Measurements from ENCODE around the gene MAPK12. TPM values are rescaled to one million over a fixed set of nuclear protein-coding genes. Genes with fewer than 3 reads are reported as not detected.

The MAPK12 gene
- total and polyA plus RNA-seq, 10 donors: 3.9 to 11.6 (median 7.9) TPM

DNA sequence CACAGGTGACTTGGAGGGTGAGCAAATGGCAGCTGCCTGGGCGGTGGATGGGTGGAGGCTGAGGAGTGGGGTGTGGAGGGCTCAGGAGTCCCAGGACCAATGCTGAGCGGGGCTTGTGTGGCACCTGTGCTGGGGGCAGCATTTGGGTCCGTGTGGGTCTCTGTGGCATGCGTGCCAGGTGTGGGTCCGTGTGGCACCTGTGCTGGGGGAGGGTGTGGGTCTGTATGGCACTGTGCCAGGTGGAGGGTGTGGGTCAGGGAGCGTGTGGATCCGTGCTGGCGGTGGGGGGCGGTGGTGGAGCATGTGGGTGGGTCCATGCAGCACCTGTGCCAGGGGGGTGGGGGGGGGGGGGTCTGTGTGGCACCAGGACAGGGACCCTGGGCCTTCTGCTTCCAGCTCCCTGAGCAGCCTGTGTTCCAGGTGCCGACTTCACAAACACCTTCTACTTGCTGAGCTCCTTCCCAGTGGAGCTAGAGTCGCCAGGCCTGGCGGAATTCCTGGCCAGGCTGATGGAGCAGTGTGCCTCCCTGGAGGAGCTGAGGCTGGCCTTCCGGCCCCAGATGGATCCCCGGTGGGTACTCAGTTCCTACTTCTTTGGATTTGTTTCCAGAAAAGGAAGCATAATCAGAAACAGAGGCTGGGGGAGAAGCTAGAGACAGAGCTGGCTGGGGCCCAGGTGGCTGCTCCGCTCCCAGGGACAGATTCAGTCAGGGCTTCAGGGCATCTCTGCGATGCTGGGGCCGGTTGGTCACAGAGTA lies 46.0 kb downstream of the MAPK12 start:
- TF ChIP-seq POLR2AphosphoS5 (IDR thresholded peaks at IDR 0.05) (peak in 1 of 3 donors; percentile 34), POLR2A (IDR thresholded peaks at IDR 0.05) (no peak)
- H3K27ac ChIP-seq: no peak overlapping the region
- DNase-seq: no peak
- intact Hi-C loops (cut with DNase I; ENCODE audit: low total_unique reads): no loop called here
- H3K36me3 ChIP-seq: peaks cover 4 to 100% (median 89%) of the 10 kb centered on the region in 6 donors
- WGBS, 5 donors: 86 to 95% (median 90%) methylated on average over 11 to 17 of the region's 17 CpGs
- H3K27me3 ChIP-seq (replicated peaks in 1 of 7): no peaks in the 10 kb centered on the region
- no peak overlapping the region for H3K4me3 ChIP-seq
- H3K9me3 ChIP-seq: no peaks in the 10 kb centered on the region
- peaks cover 0 to 4% (median under 1%) of the 10 kb centered on the region in 6 donors for H3K4me1 ChIP-seq

DNA sequence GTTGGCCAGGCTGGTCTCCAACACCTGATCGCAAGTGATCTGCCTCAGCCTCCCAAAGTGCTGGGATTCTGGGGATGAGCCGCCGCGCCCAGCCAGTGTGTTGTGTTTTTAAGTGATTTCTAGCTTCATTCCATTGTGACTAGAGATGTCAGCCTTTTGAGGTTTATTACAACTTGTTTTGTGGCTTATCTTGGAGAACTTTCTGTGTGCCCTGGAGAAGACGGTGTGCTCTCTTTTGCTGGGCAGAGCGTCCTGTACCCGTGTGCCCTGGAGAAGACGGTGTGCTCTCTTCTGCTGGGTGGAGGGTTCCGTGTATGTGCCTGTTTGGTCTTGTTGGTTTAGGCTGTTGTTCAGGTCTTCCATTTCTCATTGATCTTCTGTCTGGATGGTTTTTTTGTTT lies 48.2 kb downstream of the MAPK12 start:
- WGBS, 5 donors: 94 to 98% (median 97%) methylated on average over 9 of the region's 9 CpGs
- intact Hi-C loops (cut with DNase I; ENCODE audit: low total_unique reads): no loop called here
- no peak for DNase-seq
- Histone ChIP-seq H3K27ac (no peak overlapping the region), H3K27me3 (replicated peaks in 1 of 7) (no peaks in the 10 kb centered on the region), H3K36me3 (peaks cover 7 to 100% (median 83%) of the 10 kb centered on the region in 6 donors), H3K4me1 (peaks cover 0 to 26% (median 14%) of the 10 kb centered on the region in 6 donors), H3K4me3 (no peak overlapping the region), H3K9me3 (no peaks in the 10 kb centered on the region)
- no peak for TF ChIP-seq POLR2AphosphoS5 (IDR thresholded peaks at IDR 0.05)

DNA sequence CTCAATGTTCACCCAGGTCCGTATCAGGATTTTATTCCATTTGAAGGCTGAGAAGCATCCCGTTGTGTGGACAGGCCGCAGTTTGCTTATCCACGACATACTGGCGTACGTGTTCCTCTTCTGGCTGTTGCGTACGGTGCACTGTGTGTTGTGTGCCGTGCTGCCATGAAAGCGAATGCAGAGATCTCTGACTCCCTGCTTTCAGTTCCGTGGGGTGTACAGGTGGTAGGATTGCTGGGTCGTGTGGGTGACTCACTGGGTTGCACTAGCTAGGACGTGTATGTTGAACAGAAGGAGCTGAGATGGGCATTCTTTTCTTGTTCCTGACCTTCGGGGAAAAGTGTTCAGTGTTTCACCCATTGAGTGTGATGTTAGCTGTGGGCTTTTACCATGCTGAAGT lies 50.3 kb downstream of the MAPK12 start:
- H3K27me3 ChIP-seq (replicated peaks in 1 of 7): no peaks in the 10 kb centered on the region
- H3K36me3 ChIP-seq: peaks cover 3 to 100% (median 77%) of the 10 kb centered on the region in 6 donors
- WGBS, 5 donors: 87 to 94% (median 91%) methylated on average over 13 to 14 of the region's 14 CpGs

DNA sequence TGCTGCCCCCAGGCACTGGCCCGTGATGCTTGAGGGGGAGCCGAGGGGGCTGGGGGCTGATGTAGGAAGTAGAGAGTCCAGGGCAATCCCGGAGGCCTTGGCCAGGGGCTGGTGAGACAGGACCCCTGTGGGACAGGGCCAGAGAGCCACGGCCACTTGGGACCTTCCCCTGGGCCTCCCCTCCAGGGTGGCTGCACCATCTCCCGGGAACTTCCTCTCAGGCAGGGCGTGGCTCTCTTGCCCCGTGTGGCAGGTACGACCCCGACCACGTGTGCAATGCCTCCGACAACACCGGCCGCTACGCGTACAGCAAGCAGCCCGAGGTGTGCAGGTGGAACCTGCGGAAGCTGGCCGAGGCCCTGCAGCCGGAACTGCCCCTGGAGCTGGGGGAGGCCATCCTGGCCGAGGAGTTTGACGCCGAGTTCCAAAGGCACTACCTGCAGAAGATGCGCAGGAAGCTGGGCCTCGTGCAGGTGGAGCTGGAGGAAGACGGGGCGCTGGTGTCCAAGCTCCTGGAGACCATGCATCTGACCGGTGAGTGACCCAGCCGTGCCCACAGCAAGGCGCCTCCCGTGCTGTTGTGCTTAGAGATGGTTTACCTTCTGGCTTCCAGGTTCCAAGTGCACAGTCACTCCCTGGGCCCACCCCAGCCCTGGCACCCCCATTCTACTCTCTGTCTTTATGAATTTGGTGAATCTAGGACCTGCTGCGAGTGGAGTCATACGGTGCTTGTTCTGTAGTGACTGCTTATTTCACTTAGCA lies 50.9 kb downstream of the MAPK12 start:
- intact Hi-C loops (cut with DNase I; ENCODE audit: low total_unique reads): no loop called here
- 86 to 95% (median 91%) methylated on average over 16 to 32 of the region's 32 CpGs for WGBS, 5 donors
- DNase-seq: peak; percentile 81
- H3K4me1 ChIP-seq: peaks cover 3 to 53% (median 35%) of the 10 kb centered on the region in 6 donors
- no peak overlapping the region for H3K27ac ChIP-seq
- H3K27me3 ChIP-seq (replicated peaks in 1 of 7): no peaks in the 10 kb centered on the region
- no peaks in the 10 kb centered on the region for H3K9me3 ChIP-seq
- H3K36me3 ChIP-seq: peaks cover 3 to 100% (median 74%) of the 10 kb centered on the region in 6 donors
- peak in 2 of 3 donors; percentile 14 to 39 for TF ChIP-seq POLR2AphosphoS5 (IDR thresholded peaks at IDR 0.05)
- TF ChIP-seq, protein P1, sequence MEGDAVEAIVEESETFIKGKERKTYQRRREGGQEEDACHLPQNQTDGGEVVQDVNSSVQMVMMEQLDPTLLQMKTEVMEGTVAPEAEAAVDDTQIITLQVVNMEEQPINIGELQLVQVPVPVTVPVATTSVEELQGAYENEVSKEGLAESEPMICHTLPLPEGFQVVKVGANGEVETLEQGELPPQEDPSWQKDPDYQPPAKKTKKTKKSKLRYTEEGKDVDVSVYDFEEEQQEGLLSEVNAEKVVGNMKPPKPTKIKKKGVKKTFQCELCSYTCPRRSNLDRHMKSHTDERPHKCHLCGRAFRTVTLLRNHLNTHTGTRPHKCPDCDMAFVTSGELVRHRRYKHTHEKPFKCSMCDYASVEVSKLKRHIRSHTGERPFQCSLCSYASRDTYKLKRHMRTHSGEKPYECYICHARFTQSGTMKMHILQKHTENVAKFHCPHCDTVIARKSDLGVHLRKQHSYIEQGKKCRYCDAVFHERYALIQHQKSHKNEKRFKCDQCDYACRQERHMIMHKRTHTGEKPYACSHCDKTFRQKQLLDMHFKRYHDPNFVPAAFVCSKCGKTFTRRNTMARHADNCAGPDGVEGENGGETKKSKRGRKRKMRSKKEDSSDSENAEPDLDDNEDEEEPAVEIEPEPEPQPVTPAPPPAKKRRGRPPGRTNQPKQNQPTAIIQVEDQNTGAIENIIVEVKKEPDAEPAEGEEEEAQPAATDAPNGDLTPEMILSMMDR (IDR thresholded peaks at IDR 0.05 in 8 of 11, conservative IDR thresholded peaks at IDR 0.05 in 3 of 11): no peak
- TF ChIP-seq POLR2A (IDR thresholded peaks at IDR 0.05): no peak
- no peak overlapping the region for H3K4me3 ChIP-seq

More for the DNA sequence above, 50.3 kb downstream of the MAPK12 start:
- H3K4me3 ChIP-seq: no peak overlapping the region
- no peak overlapping the region for H3K27ac ChIP-seq
- H3K4me1 ChIP-seq: peaks cover 3 to 47% (median 31%) of the 10 kb centered on the region in 6 donors
- no peak for DNase-seq
- H3K9me3 ChIP-seq: no peaks in the 10 kb centered on the region
- TF ChIP-seq, protein P1 (IDR thresholded peaks at IDR 0.05 in 8 of 11, conservative IDR thresholded peaks at IDR 0.05 in 3 of 11): no peak
- TF ChIP-seq POLR2AphosphoS5 (IDR thresholded peaks at IDR 0.05) (no peak), POLR2A (IDR thresholded peaks at IDR 0.05) (no peak)
- intact Hi-C loops (cut with DNase I; ENCODE audit: low total_unique reads): no loop called here
